22Rv1 (cell line): Measurements from ENCODE around the gene OR2T6.

Experiments used
- CTCF ChIP-seq: fragments of 450-650 bp; IDR thresholded peaks from 2 replicates; pipeline ENCODE4 v1.5.1; 2017; ENCODE audit warnings: mild to moderate bottlenecking
- ZFX ChIP-seq: fragments of 450-650 bp; IDR thresholded peaks from 2 replicates; pipeline ENCODE4 v1.6.1; 2017; ENCODE audit warnings: antibody characterized with exemption, borderline replicate concordance

GRCh38 chr1:248404024-248404423 is 28.5 kb downstream of the OR2T6 start:
- TF ChIP-seq CTCF, result no peak
- no peak for TF ChIP-seq ZFX
